Stimulated activated CD8-positive, alpha-beta memory T cell treated with anti-CD3 and anti-CD28 coated beads, Interleukin-4, amount 100 ng/mL, for 1 hour (primary cell): ENCODE results near the gene ZNF609.
"Not testable (repeated sequence)": the region's sequence is repeated elsewhere in the genome, so short reads cannot be mapped to it uniquely, and the experiment has no call there.

ENCODE experiments used
- DNase-seq, 2 donors: peaks; one replicate each; pipeline ENCODE4 v3.0.0-alpha.2; 2020; ENCODE audit warnings: low read depth in 2 of 2, low spot score in 1 of 2

ZNF609 gene

GRCh38 chr15:64456634-64457108, 3.7 kb upstream of the ZNF609 start:
- no peak for DNase-seq

- DNase-seq = no peak
These were observed 1.2 kb upstream of the ZNF609 start for GRCh38 chr15:64459066-64459781.

- no peak for DNase-seq
These were observed 644 bp downstream of the ZNF609 start for GRCh38 chr15:64460724-64461720.

- DNase-seq = no peak
These were observed 1.4 kb downstream of the ZNF609 start for GRCh38 chr15:64461721-64462162.

- DNase-seq = no peak
These were observed 2.1 kb downstream of the ZNF609 start for GRCh38 chr15:64462492-64462891.

GRCh38 chr15:64464276-64465005, 4.1 kb downstream of the ZNF609 start:
- no peak for DNase-seq

GRCh38 chr15:64466408-64467141, 6.2 kb downstream of the ZNF609 start:
- DNase-seq = no peak

GRCh38 chr15:64472161-64472560, 11.8 kb downstream of the ZNF609 start:
- DNase-seq = no peak

- no peak for DNase-seq
These were observed 14.5 kb downstream of the ZNF609 start for GRCh38 chr15:64474846-64475245.

GRCh38 chr15:64476550-64476949, 16.2 kb downstream of the ZNF609 start:
- no peak for DNase-seq

- DNase-seq = no peak
These were observed 18.5 kb downstream of the ZNF609 start for GRCh38 chr15:64478863-64479262.

GRCh38 chr15:64480891-64481290, 20.5 kb downstream of the ZNF609 start:
- DNase-seq = no peak

- no peak for DNase-seq
These were observed 23.4 kb downstream of the ZNF609 start for GRCh38 chr15:64483749-64484148.

GRCh38 chr15:64485796-64486195, 25.4 kb downstream of the ZNF609 start:
- no peak for DNase-seq

GRCh38 chr15:64490598-64491259, 30.4 kb downstream of the ZNF609 start:
- DNase-seq = no peak

GRCh38 chr15:64493641-64494040, 33.3 kb downstream of the ZNF609 start:
- no peak for DNase-seq

- not testable (repeated sequence) for DNase-seq
These were observed 35.6 kb downstream of the ZNF609 start for GRCh38 chr15:64495968-64496367.

GRCh38 chr15:64500695-64501395, 40.5 kb downstream of the ZNF609 start:
- no peak for DNase-seq

GRCh38 chr15:64501396-64501715, 41.0 kb downstream of the ZNF609 start:
- DNase-seq = no peak

GRCh38 chr15:64502151-64502550, 41.8 kb downstream of the ZNF609 start:
- no peak for DNase-seq
